Frontal cortex (tissue), 4 donors: ENCODE measurements around the gene DEFB108B. TPM values are rescaled to one million over a fixed set of nuclear protein-coding genes. Genes with fewer than 3 reads are reported as not detected.
"Not testable (repeated sequence)": the region's sequence is repeated elsewhere in the genome, so short reads cannot be mapped to it uniquely, and the experiment has no call there.

ENCODE experiments used
- DNase-seq, 2 donors: peaks; one replicate each; pipeline ENCODE4 v3.0.0; 2012; ENCODE audit warnings: low spot score in 2 of 2
- FAIRE-seq: peaks from 2 replicates; lab custom pipeline; 2012; peaks lifted over from hg19 to GRCh38; lab: Jason Lieb, UNC
- total RNA-seq: library from RNA; depleted of rRNA; stranded (reverse); fragments of >200 nt; gene quantifications from one replicate; pipeline ENCODE4 v1.2.3, GENCODE V29; 2014
- donor health status: control.
- donor health status: control.
- donor health status: control.

DEFB108B gene
- total RNA-seq, 1 donor from 2014 or later = not detected

- not testable (repeated sequence) for DNase-seq, FAIRE-seq
Observed at GRCh38 chr11:71812529-71812928, 20.5 kb upstream of the DEFB108B start.

- peak; percentile 69 for DNase-seq
- not testable (repeated sequence) for FAIRE-seq
Observed at GRCh38 chr11:71813481-71814355, 19.3 kb upstream of the DEFB108B start.

GRCh38 chr11:71821539-71821938 is 11.5 kb upstream of the DEFB108B start:
- not testable (repeated sequence) for FAIRE-seq, DNase-seq

GRCh38 chr11:71829247-71829646 is 3.8 kb upstream of the DEFB108B start:
- not testable (repeated sequence) for FAIRE-seq, DNase-seq

- not testable (repeated sequence) for FAIRE-seq, DNase-seq
Observed at GRCh38 chr11:71829686-71830085, 3.3 kb upstream of the DEFB108B start.

GRCh38 chr11:71842720-71843119 is 9.7 kb downstream of the DEFB108B start:
- not testable (repeated sequence) for DNase-seq, FAIRE-seq

GRCh38 chr11:71843355-71843754 is 10.4 kb downstream of the DEFB108B start:
- DNase-seq, FAIRE-seq: not testable (repeated sequence)

- DNase-seq = no peak
- FAIRE-seq = no peak
Observed at GRCh38 chr11:71843858-71844257, 10.9 kb downstream of the DEFB108B start.

GRCh38 chr11:71853895-71854294 is 20.9 kb downstream of the DEFB108B start:
- not testable (repeated sequence) for FAIRE-seq, DNase-seq

GRCh38 chr11:71855880-71856279 is 22.9 kb downstream of the DEFB108B start:
- not testable (repeated sequence) for FAIRE-seq, DNase-seq

- not testable (repeated sequence) for FAIRE-seq, DNase-seq
Observed at GRCh38 chr11:71860835-71861234, 27.8 kb downstream of the DEFB108B start.

GRCh38 chr11:71863978-71864627 is 31.1 kb downstream of the DEFB108B start:
- not testable (repeated sequence) for FAIRE-seq, DNase-seq

- FAIRE-seq, DNase-seq: not testable (repeated sequence)
Observed at GRCh38 chr11:71867209-71867608, 34.2 kb downstream of the DEFB108B start.

- DNase-seq = not testable (repeated sequence)
Observed at GRCh38 chr11:71869931-71870330, 36.9 kb downstream of the DEFB108B start.

GRCh38 chr11:71870661-71871060 is 37.7 kb downstream of the DEFB108B start:
- FAIRE-seq, DNase-seq: not testable (repeated sequence)

More at GRCh38 chr11:71869931-71870330, 36.9 kb downstream of the DEFB108B start:
- not testable (repeated sequence) for FAIRE-seq

GRCh38 chr11:71876262-71876661 is 43.3 kb downstream of the DEFB108B start:
- FAIRE-seq, DNase-seq: not testable (repeated sequence)

GRCh38 chr11:71878059-71878458 is 45.1 kb downstream of the DEFB108B start, which contains the start of gene DEFB131B:
TSS of gene DEFB131B (plus strand) at chr11:71878453. CDS start at chr11:71878453, 0 bp downstream.
- not testable (repeated sequence) for FAIRE-seq, DNase-seq

- DNase-seq, FAIRE-seq: not testable (repeated sequence)
Observed at GRCh38 chr11:71885806-71886205, 52.8 kb downstream of the DEFB108B start.
